ENCODE data around the gene DHCR24.

Gene DHCR24

DNA sequence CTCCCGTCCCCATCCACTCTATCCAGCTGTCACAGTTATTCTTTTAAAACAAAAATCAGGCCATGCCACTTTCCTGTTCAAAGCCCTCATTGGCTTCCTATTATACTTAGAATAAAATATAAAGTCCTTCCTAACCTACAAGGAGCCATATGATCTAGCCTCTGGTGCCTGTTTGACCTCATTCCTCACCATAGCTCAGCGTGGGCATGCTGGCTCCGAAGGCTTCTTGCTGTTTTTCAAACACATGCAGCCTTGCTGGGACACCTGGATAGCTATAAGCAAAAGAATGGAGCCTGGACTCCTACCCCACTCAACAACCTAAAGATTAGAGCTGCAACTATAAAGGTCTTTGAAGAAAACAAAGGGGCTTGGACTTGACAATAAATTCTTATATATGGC lies 23.7 kb downstream of the DHCR24 start:
- no peak for FAIRE-seq

DNA sequence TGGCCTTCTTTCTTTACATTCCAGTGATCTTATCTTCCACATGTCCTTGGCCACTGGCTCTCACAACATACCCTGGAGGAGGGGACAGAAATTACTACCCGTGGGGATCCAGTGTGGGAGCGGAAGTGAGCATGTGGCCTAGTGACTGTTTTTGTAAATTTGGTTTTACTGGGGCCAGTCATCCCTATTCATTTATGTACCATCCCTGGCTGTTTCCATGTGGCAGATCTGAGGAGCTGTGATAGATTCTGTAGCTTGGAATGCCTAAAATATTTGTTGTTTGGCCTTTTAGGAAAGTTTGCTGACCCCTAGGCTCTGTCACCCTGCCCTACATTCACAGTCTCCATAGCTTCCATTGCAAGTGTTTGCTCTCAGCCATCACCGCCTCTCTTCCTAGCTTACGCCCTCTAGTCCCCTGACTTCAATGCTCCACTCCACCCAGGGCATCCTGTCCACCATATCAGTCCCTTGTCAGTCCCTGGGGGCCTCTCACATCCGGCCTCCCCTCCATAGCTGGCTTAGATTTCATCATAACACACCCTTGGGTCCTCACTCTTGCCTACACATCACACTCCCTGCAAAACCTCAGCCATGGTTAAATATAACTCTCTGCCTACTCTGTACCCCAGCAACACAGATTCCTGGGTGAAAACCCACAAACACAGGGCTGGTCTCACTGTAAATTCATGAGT lies 25.8 kb downstream of the DHCR24 start:
- no peak for FAIRE-seq

DNA sequence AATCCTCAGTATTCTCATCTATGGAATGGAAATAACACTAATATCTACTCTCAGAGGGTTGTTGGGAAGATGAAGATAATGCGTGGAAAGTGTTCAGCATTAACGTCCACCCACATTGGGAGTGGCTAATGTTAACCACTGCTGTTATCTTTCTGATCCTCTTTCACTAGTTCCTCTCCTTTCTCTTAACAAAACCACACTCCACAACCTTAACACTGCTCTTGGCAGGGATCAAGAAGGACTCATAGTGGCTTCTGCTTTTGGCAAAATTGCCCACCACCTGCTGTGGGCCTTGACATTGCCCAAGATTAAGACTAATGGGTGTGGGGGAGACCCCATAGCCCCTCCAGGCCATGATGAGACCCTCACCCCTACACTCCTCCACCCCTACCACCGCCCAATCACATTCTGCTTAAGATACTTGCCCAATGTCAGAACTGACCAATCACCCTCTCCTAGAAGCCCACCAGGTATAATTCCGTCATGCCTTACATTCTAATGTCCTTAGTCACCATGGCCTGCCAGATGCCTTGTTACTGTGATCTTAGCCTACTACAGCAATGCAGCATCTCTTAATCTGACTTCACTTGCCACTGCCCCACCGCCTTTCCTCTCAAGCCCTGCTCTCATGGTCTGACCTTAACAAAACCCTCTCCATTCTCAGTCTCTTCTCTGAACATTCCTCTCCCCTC lies 27.1 kb downstream of the DHCR24 start:
- FAIRE-seq = no peak

DNA sequence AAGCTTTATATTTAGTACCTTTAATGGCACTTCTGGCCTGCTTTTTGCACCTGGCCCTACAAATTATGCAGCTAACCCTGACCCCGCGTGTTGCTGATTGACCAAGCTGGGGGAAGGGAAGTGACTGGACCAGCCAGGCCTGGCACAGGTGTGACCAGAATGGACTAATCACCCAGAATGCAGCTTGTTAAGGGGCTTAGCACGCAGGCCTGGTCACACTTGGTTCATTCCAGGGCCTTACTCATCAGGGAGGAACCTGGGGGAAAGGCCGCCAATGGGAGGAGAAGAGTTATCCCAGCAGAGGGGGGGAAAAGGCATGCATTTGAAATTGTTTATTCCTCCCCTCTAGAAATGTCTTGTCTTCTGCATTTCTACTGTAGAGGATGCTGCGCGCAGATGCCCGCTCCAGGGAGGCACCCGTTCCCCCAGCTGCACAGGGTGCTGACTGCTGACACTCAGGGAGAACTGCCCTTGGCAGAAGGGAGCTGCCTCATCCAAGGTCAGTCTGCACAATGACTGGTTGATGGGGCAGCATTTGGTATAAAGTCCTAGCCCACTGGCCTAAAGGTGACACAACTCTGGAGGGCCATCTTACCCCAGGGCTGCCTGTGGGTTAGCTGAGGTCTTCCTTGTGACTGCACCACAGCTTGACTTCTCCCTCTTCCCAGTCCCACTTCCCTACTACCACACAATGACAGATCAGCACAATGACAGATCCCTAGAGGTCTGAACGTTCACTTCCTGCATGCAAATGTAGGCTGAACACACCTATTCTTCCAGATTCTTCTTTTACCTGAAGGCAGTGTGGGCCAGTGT lies 29.0 kb downstream of the DHCR24 start:
- no peak for FAIRE-seq

DNA sequence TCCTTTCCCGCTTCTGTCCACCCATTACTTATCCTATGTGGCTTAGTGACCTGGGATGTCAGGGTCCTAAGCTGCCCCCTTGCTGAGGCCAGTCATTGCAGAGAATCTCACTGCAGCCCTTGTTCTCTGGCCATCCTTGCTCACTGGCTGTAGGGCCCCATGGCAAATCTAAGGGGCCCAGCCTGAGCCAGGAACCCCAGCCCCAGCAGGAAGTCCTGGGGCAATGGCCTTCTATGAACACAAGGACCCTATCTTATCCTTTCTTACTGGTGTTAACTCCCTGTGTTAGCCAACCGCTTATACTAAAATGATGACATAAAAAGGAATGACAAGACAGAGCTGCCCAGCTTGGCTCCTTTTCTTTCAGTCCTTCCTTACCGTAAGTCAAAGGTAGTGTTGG lies 29.9 kb downstream of the DHCR24 start:
- FAIRE-seq = no peak

DNA sequence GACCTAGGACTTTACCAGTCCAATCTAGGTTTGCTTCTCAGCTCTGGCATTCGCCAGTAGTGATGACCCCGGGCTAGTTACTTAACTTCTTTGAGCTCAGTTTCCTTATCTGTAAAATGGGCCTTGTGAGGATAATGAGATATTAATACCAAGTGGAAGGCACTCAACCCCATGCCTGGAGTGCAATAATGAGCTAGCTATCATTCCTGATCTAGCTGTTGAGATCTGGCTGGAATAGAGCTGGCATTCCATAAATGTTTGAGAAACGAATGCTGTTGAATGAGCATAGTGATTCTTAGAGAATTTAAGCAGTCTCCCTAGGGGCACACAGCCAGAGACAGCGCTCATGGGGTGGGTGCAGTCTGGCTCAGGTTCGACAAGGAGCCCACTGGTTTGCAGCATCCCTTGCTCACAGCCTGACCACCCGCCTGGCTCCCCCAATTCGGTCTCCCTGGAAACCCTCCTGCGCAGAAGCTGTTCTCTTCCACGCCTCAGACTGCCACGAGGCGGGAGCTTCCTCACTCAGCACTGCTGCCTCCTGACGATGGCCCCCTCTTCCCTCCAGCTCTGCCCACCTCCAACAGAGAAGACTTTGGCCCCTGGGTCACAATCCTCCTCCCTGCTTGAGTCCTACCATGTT lies 32.5 kb downstream of the DHCR24 start:
- FAIRE-seq = no peak

DNA sequence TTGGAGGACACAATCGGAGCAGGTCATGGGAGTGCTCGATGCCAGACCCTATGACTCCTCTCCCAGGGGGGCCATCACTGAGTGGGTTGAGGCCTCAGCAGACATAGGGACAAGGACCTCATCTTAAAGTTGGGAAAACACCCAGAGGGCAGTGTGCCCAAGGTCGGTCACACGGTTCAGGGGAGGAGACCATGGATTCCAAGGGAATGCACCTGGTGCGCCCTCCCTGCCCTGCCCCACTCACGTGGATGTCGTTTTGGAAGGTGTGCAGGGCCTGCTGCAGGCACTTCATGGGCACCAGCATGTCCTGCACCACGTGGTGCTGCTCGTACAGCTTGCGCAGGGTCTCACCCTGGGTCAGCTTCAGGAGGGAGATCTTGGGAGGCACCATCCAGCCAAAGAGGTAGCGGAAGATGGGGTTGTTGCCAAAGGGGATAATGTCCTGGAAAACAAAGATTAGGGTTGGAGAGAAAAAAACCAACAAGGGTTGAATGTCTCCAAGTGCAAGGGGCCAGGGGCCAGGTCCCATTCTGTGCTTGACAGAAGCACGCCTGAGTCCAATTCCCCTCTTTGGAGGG lies 33.1 kb downstream of the DHCR24 start:
- no peak for FAIRE-seq

DNA sequence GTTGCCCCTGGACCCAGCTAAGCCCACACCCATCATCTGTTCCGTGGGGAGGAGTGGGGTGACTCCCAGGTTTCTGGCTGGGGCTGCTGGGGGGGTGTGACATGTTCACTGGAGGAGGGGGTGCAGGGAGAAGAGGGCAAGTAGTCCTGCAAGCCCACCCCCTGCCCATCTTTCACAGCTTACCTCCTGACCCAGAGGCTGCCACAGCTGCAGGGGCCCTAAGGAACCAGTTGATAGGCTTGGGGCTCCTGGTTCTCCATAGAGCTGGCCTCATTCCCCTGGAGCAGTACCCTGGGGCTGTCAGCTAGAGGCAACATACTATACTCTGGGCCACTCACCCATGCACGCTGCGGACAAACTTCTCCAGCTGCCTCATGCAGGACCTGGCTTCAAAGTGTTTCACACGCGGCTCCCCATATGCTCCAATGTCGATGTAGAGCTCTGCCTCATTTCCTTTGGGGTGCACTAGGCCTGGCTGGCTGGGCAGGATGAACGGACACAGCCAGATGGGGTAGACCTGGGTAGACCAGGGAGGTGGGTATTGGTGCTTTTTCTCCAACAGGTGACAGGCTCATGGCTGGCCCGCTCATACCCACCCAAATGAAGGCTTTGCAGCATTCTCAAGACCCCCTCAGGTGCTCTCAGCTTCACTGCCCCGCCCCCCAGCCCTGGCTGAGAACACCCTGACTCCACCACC lies 33.8 kb downstream of the DHCR24 start:
- FAIRE-seq = no peak

DNA sequence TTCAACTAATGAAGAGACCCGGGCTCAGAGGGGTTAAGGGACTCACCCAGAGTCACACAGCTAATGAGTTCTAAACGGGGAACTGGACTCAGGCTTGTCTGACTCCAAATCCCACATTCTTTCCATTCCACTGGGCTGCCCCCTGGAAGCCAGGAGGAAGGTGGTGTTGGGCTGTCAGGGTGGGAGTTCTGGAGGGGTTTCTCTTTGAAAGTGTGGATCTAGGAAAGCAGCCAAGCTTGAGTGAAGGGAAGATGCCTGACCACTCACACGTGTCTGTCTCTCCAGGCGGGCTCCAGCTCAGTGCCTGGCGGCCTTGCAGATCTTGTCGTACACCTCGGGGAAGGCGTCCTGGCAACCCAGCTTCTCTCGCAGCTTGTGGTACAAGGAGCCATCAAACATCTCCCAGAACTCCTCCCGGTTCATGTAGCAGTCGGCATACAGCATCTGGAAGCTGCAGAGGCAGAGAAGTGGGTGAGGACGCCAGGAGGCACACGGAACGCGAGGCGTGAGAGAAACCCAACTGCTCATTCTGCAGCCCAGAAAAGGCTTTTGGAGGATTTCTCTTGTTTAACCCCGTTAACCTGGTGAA lies 35.0 kb downstream of the DHCR24 start:
- no peak for FAIRE-seq

DNA sequence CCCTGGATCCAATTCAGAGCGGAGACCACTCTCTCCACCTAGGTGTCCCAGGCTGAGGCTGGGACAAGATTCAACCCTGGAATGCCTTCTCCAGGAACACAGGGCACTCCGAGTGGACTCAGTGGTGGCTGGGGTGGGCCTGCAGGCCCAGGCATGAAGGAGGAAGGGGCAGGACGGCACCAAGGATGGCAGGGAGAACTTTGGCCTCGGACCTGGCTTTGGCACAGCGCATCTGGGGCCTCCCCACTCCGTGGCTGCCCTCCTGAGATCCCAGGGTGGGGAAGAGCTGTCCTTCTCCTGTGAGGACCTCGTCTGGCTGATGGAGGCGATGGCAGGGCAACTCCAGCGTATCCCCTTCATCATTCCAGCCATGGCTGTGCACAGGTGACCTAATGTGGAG lies 35.6 kb downstream of the DHCR24 start:
- no peak for FAIRE-seq

DNA sequence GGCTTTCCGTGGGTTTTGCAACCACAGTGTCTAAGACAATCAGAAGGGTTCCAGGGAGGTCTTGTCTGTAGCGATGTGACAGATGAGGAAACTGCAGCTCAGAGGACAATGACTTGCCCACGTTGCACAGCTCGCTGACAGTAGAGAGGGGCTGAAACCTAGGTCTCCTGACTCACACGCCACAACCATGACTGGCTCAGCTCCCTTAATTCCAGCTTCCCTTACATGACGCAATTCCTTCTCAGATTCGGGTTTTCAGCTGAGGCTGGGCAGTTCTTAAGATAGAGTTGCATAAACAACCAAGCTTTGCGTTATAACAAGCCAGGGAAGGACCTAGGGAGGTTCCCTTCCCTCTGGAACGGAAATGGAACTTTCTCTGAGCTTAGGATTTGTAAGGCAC lies 36.3 kb downstream of the DHCR24 start:
- no peak for FAIRE-seq

DNA sequence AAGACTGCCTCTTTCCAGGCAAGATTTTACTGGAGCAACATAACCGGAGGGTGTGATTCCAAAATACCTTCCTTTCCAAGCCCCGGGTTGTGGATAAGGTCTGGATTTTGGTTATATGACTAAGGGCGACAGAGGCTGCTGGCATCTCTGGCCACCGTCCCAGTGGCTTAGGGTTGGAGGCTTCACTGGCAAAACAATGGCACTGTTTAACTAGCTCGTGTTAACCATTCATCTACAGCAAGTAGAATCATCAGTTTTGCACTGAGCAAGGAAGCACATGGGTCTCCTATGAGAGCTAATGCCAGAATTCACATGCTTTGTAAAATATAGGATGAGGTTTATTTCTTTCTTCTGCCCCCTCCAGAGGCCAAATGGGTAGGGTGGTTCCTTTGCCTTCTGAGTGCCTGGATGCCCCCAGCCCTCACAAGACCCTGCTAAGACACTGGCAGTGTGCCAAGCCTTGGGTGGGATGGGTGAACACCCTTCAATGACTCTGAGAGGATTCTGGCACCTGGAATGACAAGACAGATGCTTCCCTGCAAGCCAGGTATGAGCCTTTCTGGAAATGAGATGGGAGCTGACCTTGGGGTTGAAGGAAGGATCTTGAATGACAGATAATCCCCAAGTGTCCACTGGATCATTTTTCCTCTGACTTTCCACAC lies 36.8 kb downstream of the DHCR24 start:
- no peak for FAIRE-seq

DNA sequence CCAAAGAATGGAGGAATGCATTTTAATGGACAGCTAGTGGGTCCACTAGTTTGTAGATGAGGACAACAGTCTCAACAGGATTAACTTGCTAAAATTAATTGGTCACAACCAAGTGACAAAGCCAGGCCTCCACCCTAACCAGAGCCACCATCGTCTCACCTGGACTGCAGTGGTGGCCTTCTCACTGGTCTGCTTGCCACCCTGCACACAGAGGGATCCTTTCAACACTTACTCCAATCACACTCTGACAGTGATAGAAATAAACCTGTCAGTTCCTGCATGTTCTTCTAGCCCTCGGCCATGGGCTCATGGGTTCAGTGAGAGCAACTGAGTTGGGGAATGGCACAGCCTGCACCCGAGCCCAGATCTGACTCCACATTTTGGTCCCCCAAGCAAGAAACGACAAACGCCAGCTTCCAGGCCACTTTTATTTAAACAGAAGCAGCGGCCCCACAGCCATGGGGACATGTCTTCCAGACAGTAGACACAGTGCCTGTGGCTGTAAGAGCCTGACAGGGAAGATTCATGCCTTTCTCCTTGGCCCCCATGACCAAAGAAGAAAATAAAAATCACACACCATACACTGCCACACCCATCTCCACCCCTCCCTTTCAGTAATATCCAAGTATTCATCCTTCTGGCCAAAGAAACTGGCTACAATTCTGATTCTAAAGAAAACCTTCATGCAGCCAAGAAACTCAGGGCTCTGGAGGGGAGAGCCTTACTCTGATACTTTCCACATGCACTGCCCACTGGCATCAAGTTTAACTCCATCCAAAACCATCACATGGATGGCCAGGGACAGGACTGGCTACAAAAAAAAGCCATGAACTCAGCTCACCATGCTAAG lies 37.6 kb downstream of the DHCR24 start:
- FAIRE-seq = no peak

DNA sequence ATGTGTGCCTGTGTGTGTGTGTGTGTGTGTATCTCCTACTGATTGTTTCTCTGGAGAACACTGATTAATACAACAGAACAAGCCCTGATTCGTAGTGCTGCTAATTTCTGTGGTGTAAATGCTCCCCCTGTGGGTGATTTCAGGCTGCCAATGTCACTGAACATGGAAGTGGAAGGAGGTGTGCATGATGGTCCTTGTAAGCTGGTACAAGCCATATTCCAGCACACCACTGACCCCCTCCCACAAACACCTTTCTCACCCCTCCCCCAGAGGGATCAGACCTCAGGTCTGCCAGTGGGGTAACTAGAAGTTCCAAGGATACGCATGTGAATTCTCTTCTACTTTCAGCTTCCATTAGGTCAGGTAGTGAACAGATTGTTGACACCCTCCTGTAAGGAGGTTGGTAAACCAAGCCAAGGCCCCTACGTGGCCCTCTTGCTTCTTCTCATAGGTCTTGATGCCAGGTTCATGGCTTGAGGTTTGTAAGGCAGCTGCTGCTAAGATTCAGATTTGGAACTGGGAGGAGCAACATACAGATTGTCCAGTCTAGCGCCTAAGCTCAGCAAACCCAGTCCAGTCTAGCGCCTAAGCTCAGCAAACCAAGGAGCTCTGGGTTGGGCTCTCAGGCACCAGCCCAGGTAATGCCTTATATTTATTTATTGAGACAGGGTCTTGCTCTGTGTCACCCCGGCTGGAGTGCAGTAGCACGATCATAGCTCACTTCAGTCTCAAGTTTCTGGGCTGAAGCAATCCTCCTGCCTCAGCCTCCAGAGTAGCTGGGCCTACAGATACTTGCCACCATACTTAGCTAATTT lies 38.7 kb downstream of the DHCR24 start:
- no peak for FAIRE-seq

DNA sequence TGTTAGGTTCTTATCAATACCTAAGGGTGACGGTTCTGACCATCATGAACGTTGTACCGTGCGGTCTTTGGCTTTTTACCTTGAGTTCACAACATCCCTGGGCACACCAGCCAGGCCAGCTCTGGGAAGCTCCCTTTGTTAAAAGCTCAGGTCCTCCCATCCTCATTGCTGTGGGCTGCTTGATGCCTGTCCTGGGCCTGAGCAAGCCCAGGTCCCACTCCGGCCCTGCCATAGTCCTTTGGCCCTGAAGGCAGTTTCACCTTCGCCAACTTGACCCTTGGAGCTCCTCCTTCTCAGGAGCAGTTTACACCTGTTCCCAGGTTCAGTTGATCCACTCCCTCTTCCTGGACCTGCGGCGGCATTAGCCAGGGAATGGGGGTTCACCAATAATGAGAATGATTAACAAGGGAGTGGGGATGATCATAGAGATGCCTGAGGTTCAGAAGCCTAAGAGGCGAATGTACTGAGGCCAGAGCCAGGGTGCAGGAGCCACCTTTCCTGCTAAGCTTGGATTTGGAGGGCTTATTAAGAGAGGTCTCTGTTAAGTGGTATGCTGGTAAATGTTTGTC lies 40.2 kb downstream of the DHCR24 start:
- no peak for FAIRE-seq

DNA sequence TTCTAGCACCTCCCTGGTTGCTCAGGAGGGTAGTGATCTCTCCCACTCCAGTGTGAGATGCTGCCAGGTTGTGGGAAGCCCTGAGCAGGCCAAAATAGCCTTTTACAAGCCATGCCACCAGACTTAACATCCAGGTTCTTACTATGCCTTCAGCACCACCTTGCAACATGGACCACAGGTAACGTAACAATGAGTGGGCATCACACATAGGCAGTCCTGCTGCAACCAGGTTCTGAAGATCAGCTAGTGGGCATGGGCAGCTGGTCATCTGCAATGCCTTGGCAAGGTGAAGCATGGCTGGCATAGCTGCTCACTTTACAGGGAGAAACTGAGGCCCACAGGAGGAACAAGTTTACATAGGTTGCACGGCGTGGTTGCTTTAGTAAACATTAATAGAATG lies 40.7 kb downstream of the DHCR24 start:
- FAIRE-seq = no peak

DNA sequence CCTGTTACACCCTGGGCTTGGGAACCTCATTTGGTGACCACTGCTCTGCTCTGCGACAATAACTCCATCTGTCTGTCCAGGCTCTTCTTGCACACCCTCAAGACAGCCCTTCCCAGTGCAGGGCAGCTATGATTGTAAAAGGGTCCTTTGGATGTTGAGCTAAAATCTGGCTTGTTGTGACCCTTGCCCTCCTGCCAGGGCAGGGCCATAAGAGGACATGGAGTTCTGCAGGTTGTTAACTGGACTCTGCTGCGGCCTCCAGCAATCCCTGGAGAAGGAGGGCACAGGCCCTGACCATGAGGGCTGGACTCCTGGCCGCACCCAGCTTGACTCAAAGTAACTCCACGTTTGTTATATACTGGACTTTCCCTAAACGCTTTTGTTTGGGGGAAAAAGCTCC lies 41.2 kb downstream of the DHCR24 start:
- no peak for FAIRE-seq

DNA sequence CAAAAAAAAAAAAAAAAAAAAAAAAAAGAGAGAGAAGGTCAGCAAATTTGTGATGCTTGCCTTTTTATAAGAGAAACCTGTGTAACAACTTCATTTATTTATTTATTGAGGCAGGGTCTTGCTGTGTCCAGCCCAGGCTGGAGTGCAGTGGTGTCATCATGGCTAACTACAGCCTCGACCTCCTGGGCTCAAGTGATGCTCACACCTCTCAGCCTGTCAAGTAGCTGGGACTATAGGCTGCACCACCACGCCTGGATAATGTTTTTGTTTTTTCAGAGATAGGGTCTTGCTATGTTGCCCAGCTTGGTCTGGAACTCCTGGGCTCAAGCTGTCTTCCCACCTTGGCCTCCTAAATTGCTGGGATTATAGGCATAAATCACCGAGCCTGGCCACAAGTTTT lies 42.4 kb downstream of the DHCR24 start:
- FAIRE-seq = no peak

DNA sequence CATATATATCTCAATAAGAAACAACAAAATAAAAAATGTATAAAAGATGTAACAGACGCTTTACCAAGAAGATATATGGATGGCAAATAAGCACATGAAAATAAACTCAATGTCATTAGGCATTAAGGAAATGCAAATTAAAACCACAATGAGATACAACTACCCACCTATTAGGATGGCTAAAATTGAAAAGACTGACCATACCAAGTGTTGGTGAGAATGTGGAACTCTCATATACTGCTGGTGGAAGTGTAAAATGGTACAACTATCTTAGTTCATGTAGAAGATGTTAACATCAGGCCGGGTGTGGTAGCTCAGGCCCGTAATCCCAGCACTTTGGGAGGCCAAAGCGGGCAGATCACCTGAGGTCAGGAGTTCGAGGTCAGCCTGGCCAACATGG lies 43.5 kb downstream of the DHCR24 start:
- FAIRE-seq = no peak
